Kidney (tissue), 14 donors: ENCODE results near the gene ALMS1. TPM values are rescaled to one million over a fixed set of nuclear protein-coding genes. Genes with fewer than 3 reads are reported as not detected.

Source experiments
- DNase-seq, 5 donors: peaks; one replicate each; pipeline ENCODE4 v3.0.0-alpha.2; 2013 to 2020
- FAIRE-seq: peaks from 2 replicates; lab custom pipeline; 2012; peaks lifted over from hg19 to GRCh38; lab: Jason Lieb, UNC
- H3K27ac ChIP-seq, 2 donors: one replicate each; pipeline ENCODE4 v1.7.0; 2013; ENCODE audit warnings: low read depth in 2 of 2, low read length in 2 of 2, inconsistent platforms in 1 of 2
- H3K27me3 ChIP-seq: one replicate; pipeline ENCODE4 v1.7.1; 2013; ENCODE audit warnings: low read length, inconsistent platforms; ENCODE audit not compliant: control insufficient read depth, insufficient read depth
- H3K36me3 ChIP-seq, 3 donors: one replicate each; pipeline versions ENCODE4 v1.7.0 to v1.7.1; 2013; ENCODE audit warnings: low read length in 3 of 3, control low read depth in 1 of 3, inconsistent platforms in 1 of 3; ENCODE audit not compliant: insufficient read depth in 3 of 3, control insufficient read depth in 2 of 3
- H3K4me1 ChIP-seq, 3 donors: one replicate each; pipeline versions ENCODE4 v1.7.0 to v1.7.1; 2013; ENCODE audit warnings: low read length in 3 of 3, inconsistent platforms in 1 of 3, low read depth in 1 of 3; ENCODE audit not compliant: control insufficient read depth in 2 of 3, insufficient read depth in 2 of 3
- H3K4me3 ChIP-seq, 3 donors: one replicate each; pipeline versions ENCODE4 v1.7.0 to v1.8.1; 2013; ENCODE audit warnings: low read length in 3 of 3, control low read depth in 1 of 3, inconsistent platforms in 1 of 3
- H3K9ac ChIP-seq, 3 donors: one replicate each; pipeline versions ENCODE4 v1.7.0 to v1.7.1; 2013; ENCODE audit warnings: low read length in 3 of 3, control low read depth in 1 of 3, inconsistent platforms in 1 of 3
- H3K9me3 ChIP-seq, 3 donors: one replicate each; pipeline versions ENCODE4 v1.7.0 to v1.7.1; 2013; ENCODE audit warnings: low read length in 3 of 3, control low read depth in 1 of 3, inconsistent platforms in 1 of 3; ENCODE audit not compliant: control insufficient read depth in 2 of 3, insufficient read depth in 1 of 3
- intact Hi-C: fragments of 100-400 bp; cut with DNase I; formaldehyde crosslinking; loops from one replicate; pipeline ENCODE4 v1.11.1; 2022
- polyA plus RNA-seq: library from polyadenylated mRNA; stranded (reverse); fragments of 350-450 nt; fragmentation: Illumina TruSeq; extraction: RNeasy Lipid Tissue Mini Kit (QIAGEN cat#74804); gene quantifications from one replicate; pipeline ENCODE4 v1.2.3, GENCODE V29; 2014; ENCODE audit warnings: low read depth, low replicate concordance; ENCODE audit not compliant: insufficient read depth
- total RNA-seq: library from RNA; stranded (reverse); fragmentation: NEBNext Ultra II Directional; extraction: Animal tissue kit (Norgen Biotek cat#: 25700); gene quantifications from one replicate; pipeline ENCODE4 v1.2.1, GENCODE V29; 2021
- TF ChIP-seq, protein P1 (sequence below): IDR thresholded peaks from 3 replicates; pipeline ENCODE4 v1.5.1; 2012; ENCODE audit warnings: mild to moderate bottlenecking, moderate library complexity, borderline replicate concordance; ENCODE audit not compliant: insufficient read depth; ENCODE audit errors: extremely low read depth
- donor health status: control.
- donor health status: control.
- donor health status: control.
- donor health status: control.
- donor health status: control.
- donor health status: DM: yes; HTN: yes; CAD: no.
- donor health status: Normal renal cell carcinoma (clear cell type).

ALMS1 gene
- total and polyA plus RNA-seq, 2 donors from 2014 or later: 9.2 to 26.2 TPM

DNA sequence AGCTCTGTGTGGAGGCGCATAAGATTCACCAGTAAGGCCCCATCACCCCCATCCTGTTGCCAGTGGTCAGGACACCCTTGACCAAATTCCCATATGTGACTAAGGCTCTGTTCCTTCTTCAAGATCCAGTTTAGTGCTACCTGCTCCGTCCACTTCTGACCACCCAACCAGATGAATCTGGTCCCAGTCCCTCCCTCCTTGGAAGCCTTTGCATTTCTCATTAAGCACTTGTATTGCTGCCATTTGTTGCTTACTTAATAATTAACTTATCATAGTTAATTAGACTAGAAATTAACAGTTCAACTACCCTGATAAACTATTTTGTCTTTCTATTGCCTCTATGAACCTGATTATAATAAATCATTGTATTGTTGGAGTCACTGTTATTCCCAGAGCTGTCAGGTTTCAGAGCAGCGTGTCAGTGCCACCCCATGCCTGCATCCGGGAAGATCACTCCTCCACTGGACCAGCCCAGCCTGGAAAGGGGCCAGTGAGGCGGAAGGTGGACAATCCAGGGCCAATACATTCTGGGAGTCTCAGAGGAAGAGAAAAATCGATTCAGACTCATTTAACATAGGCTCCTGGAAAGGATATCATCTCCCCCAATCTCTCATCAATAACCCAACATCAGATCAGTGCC, 266.1 kb downstream of the ALMS1 start:
- TF ChIP-seq, protein P1, sequence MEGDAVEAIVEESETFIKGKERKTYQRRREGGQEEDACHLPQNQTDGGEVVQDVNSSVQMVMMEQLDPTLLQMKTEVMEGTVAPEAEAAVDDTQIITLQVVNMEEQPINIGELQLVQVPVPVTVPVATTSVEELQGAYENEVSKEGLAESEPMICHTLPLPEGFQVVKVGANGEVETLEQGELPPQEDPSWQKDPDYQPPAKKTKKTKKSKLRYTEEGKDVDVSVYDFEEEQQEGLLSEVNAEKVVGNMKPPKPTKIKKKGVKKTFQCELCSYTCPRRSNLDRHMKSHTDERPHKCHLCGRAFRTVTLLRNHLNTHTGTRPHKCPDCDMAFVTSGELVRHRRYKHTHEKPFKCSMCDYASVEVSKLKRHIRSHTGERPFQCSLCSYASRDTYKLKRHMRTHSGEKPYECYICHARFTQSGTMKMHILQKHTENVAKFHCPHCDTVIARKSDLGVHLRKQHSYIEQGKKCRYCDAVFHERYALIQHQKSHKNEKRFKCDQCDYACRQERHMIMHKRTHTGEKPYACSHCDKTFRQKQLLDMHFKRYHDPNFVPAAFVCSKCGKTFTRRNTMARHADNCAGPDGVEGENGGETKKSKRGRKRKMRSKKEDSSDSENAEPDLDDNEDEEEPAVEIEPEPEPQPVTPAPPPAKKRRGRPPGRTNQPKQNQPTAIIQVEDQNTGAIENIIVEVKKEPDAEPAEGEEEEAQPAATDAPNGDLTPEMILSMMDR: peak; percentile 9
- H3K9ac ChIP-seq: no peak overlapping the region
- peak overlapping the region; percentile 71 to 76 for H3K27ac ChIP-seq
- FAIRE-seq: no peak
- H3K4me3 ChIP-seq: peak overlapping the region in 1 of 3 donors; percentile 26
- peaks cover 0 to 24% (median 8%) of the 10 kb centered on the region in 3 donors for H3K4me1 ChIP-seq
- no peaks in the 10 kb centered on the region for H3K36me3 ChIP-seq
- H3K9me3 ChIP-seq: no peaks in the 10 kb centered on the region
- no peaks in the 10 kb centered on the region for H3K27me3 ChIP-seq
- intact Hi-C loops: no loop called here
- DNase-seq: peak in 1 of 5 donors; percentile 32

DNA sequence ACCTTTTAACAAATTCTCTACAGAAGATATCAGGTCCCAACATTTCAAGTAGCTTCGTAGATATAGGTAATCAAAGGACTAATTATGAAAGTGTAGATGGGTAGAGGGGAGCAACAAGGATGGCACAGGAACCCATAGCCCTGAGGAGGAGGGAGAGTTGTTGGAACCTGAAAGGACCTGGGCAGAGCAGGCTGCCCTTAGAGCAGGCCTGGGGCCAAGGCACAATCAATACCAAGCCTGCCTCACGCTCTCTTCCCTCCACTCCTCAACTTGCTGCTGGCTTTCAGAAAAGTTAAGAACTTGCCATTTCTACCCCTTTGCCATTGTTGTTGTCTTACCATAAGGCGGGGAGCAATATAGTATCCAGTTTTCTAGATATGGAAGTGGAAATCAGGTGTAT, 266.7 kb downstream of the ALMS1 start:
- H3K27ac ChIP-seq: peak overlapping the region; percentile 45 to 51
- no peak overlapping the region for H3K9ac ChIP-seq
- H3K4me3 ChIP-seq: no peak overlapping the region
- TF ChIP-seq, protein P1: no peak
- FAIRE-seq: no peak
- H3K4me1 ChIP-seq: peaks cover 0 to 24% (median 8%) of the 10 kb centered on the region in 3 donors
- H3K36me3 ChIP-seq: no peaks in the 10 kb centered on the region
- no peaks in the 10 kb centered on the region for H3K27me3 ChIP-seq
- no peaks in the 10 kb centered on the region for H3K9me3 ChIP-seq
- intact Hi-C loops: no loop called here
- no peak for DNase-seq

GRCh38 chr2:73654175-73654574, 268.5 kb downstream of the ALMS1 start:
- no peak for DNase-seq
- FAIRE-seq: no peak
- H3K9me3 ChIP-seq: no peaks in the 10 kb centered on the region
- intact Hi-C loops: no loop called here
- TF ChIP-seq, protein P1: no peak
- H3K4me1 ChIP-seq: peaks cover 0 to 14% (median 8%) of the 10 kb centered on the region in 3 donors
- no peak overlapping the region for H3K27ac ChIP-seq
- no peak overlapping the region for H3K9ac ChIP-seq
- H3K4me3 ChIP-seq: no peak overlapping the region
- no peaks in the 10 kb centered on the region for H3K27me3 ChIP-seq
- no peaks in the 10 kb centered on the region for H3K36me3 ChIP-seq

Other genes with a start within 250 kb of the ALMS1 start
- not detected for gene NOTO, start 183.3 kb upstream of the ALMS1 start, total RNA-seq
- not detected for gene NOTO, start 183.3 kb upstream of the ALMS1 start, polyA plus RNA-seq
- 23.5 TPM for gene SMYD5, start 171.6 kb upstream of the ALMS1 start, total RNA-seq
- gene SMYD5, start 171.6 kb upstream of the ALMS1 start, polyA plus RNA-seq: 20.8 TPM
- gene PRADC1, start 152.6 kb upstream of the ALMS1 start, total RNA-seq: 16.1 TPM
- 57.7 TPM for gene PRADC1, start 152.6 kb upstream of the ALMS1 start, polyA plus RNA-seq
- gene CCT7, start 151.5 kb upstream of the ALMS1 start, total RNA-seq: 164 TPM
- gene CCT7, start 151.5 kb upstream of the ALMS1 start, polyA plus RNA-seq: 173 TPM
- 5.2 TPM for gene FBXO41, start 101.4 kb upstream of the ALMS1 start, total RNA-seq
- gene FBXO41, start 101.4 kb upstream of the ALMS1 start, polyA plus RNA-seq: 0.49 TPM
- gene EGR4, start 92.3 kb upstream of the ALMS1 start, total RNA-seq: not detected
- gene EGR4, start 92.3 kb upstream of the ALMS1 start, polyA plus RNA-seq: not detected